T-helper 2 cell treated with Interferon-gamma antibody and Interleukin-4, amounts not matched to agents 5 μg/mL and 100 μg/mL, for 36 hours (primary cell): ENCODE measurements around the gene ADAMTS2.

Experiments
- DNase-seq: peaks from one replicate; pipeline ENCODE4 v3.0.0; 2021; ENCODE audit warnings: low spot score
- H3K27ac Mint-ChIP-seq: one replicate; pipeline ENCODE4 v1.8.0; 2021; ENCODE audit warnings: mild to moderate bottlenecking, mixed read lengths
- H3K27me3 Mint-ChIP-seq: one replicate; pipeline ENCODE4 v1.8.0; 2021; ENCODE audit warnings: low read depth, mixed read lengths
- H3K36me3 Mint-ChIP-seq: one replicate; pipeline ENCODE4 v1.8.0; 2021; ENCODE audit warnings: low read depth, mixed read lengths
- H3K4me1 Mint-ChIP-seq: one replicate; pipeline ENCODE4 v1.8.0; 2021; ENCODE audit warnings: low read depth, mixed read lengths
- H3K4me3 Mint-ChIP-seq: one replicate; pipeline ENCODE4 v1.8.0; 2022; ENCODE audit warnings: mild to moderate bottlenecking, moderate library complexity, mixed read lengths
- H3K9me3 Mint-ChIP-seq: one replicate; pipeline ENCODE4 v1.8.0; 2021; ENCODE audit warnings: mixed read lengths

ADAMTS2 gene

DNA sequence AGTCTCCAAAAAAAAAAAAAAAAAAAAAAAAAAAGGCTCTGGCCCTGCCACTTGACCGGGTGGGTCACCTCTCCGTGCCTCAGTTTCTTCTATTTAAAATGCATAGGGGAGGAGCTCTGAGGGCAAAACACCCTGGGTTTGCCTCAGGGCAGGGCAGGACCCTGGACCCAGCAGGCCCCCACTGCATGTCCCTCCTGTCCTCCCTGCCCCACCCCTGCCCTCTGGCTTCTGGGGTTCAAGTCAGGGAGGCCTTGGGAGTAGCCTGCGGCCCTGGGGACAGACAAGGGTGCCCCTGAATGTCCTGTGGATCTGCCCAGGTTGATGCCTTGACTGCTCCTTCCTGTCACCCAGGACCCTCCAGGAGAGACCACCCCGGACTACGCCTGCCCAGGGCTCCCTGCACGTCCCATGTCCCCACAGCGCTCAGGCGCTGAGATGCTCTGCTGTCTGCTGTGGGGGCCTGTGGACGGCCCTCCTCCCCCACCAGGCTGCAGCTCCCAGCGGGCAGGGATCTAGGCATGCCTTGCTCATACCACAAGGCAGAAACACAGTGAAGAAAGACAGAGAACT lies 35.4 kb downstream of the ADAMTS2 start:
- Mint-ChIP-seq H3K9me3 (peaks cover 7% of the 10 kb centered on the region), H3K4me3 (no peak overlapping the region), H3K36me3 (no peaks in the 10 kb centered on the region), H3K27ac (no peak overlapping the region), H3K27me3 (no peaks in the 10 kb centered on the region), H3K4me1 (no peaks in the 10 kb centered on the region)
- DNase-seq: no peak

DNA sequence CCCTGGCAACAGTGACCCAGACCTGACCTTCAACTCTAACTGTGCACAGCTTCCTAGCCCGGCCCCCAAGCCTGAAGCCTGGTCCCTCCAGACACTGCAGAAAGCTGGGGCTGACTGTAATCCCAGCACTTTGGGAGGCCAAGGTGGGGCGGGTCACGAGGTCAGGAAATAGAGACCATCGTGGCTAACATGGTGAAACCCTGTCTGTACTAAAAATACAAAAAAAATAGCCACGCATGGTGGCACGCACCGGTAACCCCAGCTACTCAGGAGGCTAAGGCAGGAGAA lies 35.9 kb downstream of the ADAMTS2 start:
- Mint-ChIP-seq H3K36me3 (no peaks in the 10 kb centered on the region), H3K4me3 (no peak overlapping the region), H3K27ac (no peak overlapping the region), H3K4me1 (no peaks in the 10 kb centered on the region), H3K9me3 (peaks cover 10% of the 10 kb centered on the region), H3K27me3 (no peaks in the 10 kb centered on the region)
- no peak for DNase-seq

DNA sequence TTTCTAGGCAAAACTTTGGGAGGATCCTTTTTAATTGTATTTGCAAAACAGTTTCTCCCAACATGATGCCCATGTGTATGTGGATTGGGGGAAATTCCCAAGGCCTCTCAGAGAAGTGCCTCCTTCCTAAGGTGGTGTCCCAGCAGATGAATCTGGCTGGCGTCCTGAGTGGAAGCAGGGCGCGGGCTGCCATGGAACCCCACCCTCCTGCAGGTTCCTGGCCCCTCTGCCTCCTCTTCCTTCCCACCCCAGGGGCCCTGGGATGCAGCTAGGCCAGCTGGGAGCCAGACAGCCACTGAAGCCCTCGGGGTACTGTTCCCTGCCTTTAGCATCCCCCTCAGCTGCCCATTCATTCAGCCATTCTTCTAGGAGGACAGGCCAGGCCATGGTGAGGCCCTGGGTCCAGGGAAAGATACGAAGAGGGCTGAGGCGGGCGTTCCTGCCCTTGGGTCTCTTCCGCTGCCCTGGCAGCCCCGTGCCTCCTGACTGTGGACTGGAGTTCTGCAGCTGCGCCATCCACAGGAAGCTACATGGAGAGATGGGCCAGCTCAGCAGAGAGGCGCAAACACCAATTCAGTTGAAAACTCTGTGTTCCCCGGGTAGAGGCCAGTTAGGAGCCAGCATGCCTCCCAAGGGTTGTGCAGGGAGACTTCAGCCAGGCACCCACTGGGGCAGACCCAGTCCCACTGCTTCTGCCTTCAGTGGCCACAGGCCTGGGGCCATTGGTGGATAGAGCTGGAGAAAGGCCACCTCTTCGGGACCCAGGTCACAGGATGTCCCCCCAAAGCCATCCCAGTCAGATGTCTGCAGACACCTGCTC lies 36.5 kb downstream of the ADAMTS2 start:
- Mint-ChIP-seq H3K4me3 (no peak overlapping the region), H3K4me1 (no peaks in the 10 kb centered on the region)

DNA sequence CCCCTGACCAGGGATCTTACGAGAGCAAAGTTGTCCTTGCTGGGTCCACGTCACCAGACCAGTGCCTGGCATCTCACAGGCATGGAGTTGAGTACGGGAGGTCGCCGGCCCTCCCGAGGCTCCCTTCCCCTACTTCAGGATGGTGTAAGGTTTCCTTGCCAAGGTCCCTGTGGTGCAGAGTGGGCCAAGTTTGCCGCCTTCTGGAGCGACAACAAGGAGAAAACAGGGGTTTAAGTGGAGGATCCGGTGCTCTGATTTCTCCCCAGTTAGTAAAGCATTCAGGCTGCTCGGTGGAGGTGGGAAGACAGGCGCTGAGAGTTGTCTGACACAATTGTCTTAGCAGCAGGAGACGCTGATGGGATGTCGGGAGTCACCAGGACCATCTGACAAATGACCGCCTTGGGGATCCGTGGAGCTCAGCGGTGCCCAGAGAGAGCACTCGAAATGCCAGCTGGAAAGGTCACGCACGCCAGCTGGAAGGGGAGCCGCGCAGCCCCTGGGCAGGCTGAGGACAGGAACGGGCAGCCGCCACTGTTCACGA lies 37.3 kb downstream of the ADAMTS2 start:
- DNase-seq: no peak
- Mint-ChIP-seq H3K27me3 (no peaks in the 10 kb centered on the region), H3K27ac (no peak overlapping the region), H3K4me1 (no peaks in the 10 kb centered on the region), H3K36me3 (no peaks in the 10 kb centered on the region), H3K9me3 (peaks cover 15% of the 10 kb centered on the region), H3K4me3 (no peak overlapping the region)

More for the DNA sequence above, 36.5 kb downstream of the ADAMTS2 start:
- DNase-seq: no peak
- Mint-ChIP-seq H3K27me3 (no peaks in the 10 kb centered on the region), H3K36me3 (no peaks in the 10 kb centered on the region), H3K27ac (no peak overlapping the region), H3K9me3 (peaks cover 15% of the 10 kb centered on the region)

DNA sequence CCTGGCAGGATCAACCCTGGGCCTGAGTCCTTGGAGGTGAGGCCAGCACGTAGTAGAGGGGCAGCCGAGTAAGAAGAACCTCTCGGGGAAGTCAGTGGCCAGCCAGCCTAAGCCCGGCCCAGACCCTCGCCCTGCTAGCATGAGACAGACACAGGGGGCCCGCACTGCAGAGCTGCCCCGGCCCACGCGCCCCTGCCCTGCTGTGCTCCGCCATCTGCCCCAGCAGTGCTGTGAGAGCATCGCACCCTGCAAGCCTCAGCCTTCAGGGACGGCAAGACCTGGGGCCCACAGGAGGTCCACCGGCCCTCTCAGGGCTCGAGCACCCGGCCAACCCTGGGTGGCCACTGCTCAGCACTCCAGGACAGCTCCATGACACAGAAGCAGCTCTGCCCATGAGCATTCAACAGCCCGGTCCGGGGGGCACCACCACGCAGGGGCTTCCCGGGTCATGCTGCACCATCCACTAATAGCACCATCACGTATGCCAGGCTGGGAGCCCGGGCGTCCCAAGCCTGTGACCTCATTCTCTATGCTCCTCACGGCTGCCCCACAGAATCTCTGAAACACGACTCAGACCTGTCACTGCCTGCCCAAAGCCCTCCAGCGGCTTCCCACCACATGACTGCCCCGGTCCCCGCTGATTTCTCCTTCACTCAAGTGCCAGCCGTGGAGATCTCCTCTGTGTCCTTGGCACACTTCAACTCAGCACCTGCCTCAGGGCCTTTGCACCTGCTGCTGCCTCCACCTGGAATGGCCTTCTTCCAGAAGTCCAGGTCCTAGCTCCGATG lies 38.1 kb downstream of the ADAMTS2 start:
- H3K4me3 Mint-ChIP-seq: no peak overlapping the region
- no peaks in the 10 kb centered on the region for H3K36me3 Mint-ChIP-seq
- peaks cover 15% of the 10 kb centered on the region for H3K9me3 Mint-ChIP-seq
- DNase-seq: no peak
- H3K27me3 Mint-ChIP-seq: no peaks in the 10 kb centered on the region
- H3K27ac Mint-ChIP-seq: no peak overlapping the region
- H3K4me1 Mint-ChIP-seq: no peaks in the 10 kb centered on the region

DNA sequence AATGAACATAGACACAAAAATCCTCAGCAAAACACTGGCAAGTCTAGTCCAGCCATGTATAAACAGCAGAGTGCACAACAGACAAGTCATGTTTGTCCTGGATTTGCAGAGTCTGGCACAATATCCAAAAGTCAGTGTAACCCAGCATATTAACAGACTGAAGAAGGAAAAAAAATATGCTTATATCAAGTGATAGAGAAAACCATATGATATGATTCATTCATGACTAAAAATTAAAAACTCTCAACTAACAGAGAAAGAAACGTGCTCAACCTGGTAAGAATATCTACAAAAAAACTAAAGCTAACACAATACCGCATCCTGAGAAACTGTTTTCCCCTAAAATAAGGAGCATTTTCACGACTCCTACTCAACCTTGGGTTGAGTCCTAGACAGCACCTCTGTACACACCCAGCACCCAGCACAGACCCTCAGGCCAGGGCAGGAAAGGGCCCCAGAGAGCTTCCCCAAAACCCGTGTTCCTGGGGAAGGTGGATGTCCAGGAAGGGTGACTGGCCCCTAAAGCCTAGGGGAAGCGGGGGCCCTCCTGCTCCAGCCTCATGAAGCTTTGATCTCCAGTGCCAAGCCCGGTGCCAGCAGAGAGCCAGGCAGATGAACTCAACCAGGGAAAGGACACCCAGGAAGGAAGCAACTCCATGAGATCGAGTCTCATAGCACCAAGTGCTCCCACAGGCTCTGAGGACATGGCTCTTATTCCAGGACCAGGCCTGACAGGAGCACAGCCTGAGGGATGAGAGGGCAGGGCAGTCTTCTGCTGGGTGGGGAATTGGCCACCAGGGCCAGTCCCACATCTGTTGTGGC lies 38.9 kb downstream of the ADAMTS2 start:
- Mint-ChIP-seq H3K27ac (no peak overlapping the region), H3K4me3 (no peak overlapping the region), H3K4me1 (no peaks in the 10 kb centered on the region), H3K36me3 (no peaks in the 10 kb centered on the region), H3K27me3 (no peaks in the 10 kb centered on the region), H3K9me3 (peaks cover 15% of the 10 kb centered on the region)
- DNase-seq: no peak

DNA sequence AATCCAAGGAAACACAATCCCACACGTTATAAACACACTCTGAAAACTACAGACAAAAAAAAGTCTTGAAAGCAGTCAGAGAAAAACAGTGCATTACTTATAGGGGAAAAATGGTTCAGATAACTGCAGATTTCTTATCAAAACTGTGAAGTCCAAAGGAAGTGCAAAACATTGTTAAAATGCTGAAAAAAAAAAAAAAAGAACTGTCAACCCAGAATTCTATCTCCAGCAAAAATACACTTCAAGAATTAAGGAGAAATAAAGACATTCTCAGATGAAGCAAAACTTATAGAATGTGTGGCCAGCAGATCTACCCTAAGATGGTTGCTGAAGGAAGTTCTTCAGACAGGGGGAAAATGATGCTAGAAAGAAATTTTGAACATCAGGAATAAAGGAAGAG lies 40.4 kb downstream of the ADAMTS2 start:
- no peak overlapping the region for H3K27ac Mint-ChIP-seq
- no peaks in the 10 kb centered on the region for H3K27me3 Mint-ChIP-seq
- H3K9me3 Mint-ChIP-seq: peaks cover 15% of the 10 kb centered on the region
- H3K4me3 Mint-ChIP-seq: no peak overlapping the region
- H3K4me1 Mint-ChIP-seq: no peaks in the 10 kb centered on the region
- no peaks in the 10 kb centered on the region for H3K36me3 Mint-ChIP-seq
- DNase-seq: no peak

DNA sequence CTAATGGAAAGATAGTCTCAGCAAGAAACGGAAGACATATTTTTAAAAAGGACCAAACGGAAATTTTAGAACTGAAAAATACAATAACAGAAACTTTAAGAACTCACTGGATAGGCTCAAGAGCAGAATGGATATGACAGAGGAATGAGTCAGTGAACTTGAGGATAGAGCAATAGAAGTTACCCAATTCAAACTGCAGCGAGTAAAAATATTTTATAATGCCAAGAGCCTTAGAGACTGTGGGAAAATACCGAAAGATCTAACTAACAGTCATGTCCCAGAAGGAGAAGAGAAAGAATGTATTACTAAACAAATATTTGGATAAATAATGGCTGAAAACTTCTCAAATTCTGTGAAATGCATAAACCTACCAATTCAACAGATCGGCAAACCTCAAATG lies 40.8 kb downstream of the ADAMTS2 start:
- Mint-ChIP-seq H3K36me3 (no peaks in the 10 kb centered on the region), H3K4me1 (no peaks in the 10 kb centered on the region), H3K9me3 (peaks cover 15% of the 10 kb centered on the region), H3K27me3 (no peaks in the 10 kb centered on the region), H3K4me3 (no peak overlapping the region), H3K27ac (no peak overlapping the region)
- no peak for DNase-seq

DNA sequence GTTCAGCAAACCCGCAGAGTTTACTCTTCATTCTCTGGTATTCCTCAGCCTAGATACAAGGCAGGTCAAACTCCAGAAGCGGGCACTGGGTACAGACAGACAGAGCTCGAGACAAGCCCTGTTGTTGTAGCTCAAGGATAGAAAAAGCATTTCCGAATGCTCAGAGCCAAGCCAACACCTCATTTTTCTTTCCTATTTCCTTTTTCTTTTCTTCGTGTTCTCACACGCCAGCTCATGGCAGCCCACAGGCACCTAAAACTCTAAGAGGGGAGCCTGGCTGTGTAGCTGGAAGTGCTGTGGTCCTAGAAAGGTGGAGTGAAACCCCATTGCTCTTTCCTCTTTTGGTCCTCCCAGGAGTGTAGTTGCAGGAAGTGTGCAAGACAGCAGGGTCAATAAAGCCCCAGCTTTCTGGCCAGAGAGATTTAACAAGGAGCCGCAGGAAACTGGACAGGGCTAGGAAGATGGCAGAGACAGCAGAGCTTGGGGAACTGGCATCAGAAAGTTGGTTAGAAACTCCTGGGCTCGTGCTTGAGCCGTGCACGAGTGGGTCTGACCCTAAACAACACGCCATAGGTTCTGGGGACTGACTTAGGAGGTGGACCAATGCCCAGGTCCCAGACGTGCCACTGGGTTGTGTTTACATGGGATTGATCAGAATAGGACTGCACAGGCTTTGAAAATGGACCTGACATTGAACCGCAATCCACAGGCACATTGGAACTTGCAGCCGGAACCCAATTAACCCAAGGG lies 41.6 kb downstream of the ADAMTS2 start:
- no peak overlapping the region for H3K27ac Mint-ChIP-seq
- DNase-seq: no peak
- H3K27me3 Mint-ChIP-seq: no peaks in the 10 kb centered on the region
- H3K4me3 Mint-ChIP-seq: no peak overlapping the region
- no peaks in the 10 kb centered on the region for H3K36me3 Mint-ChIP-seq
- no peaks in the 10 kb centered on the region for H3K4me1 Mint-ChIP-seq
- H3K9me3 Mint-ChIP-seq: peaks cover 15% of the 10 kb centered on the region

DNA sequence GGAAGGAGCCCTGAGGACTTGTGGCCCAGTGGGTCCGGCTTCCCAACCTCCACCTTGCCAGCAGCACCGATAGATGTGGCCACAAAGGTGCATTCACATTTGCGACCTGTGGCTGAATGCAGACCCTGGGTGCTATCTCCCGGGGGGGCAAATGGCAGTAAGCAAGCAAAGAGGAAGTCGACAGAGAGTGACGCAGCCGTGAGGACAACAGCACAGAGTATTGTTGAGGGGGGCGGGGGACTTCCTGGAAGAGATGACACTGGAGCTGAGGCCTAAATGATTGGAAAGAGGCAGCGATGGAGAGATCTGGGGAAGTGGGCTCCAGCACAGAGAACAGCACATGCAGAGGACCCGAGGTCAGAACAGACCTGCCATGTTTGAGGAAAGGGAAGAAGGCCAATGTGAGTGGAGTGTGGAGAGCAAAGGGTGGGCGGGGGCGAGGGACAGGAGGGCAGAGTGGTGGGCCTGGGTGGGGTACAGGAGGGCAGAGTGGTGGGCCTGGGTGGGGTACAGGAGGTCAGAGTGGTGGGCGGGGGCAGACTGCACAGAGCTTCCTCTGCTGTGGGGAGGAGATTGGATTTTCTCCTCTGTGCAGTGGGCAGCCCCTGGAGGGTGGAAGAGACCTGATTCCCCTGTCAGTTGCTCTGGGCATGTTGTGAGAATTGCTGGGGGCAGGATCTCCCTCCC lies 42.6 kb downstream of the ADAMTS2 start:
- H3K27me3 Mint-ChIP-seq: no peaks in the 10 kb centered on the region
- H3K36me3 Mint-ChIP-seq: no peaks in the 10 kb centered on the region
- peaks cover 15% of the 10 kb centered on the region for H3K9me3 Mint-ChIP-seq
- H3K4me1 Mint-ChIP-seq: no peaks in the 10 kb centered on the region
- DNase-seq: no peak
- H3K4me3 Mint-ChIP-seq: no peak overlapping the region
- no peak overlapping the region for H3K27ac Mint-ChIP-seq

DNA sequence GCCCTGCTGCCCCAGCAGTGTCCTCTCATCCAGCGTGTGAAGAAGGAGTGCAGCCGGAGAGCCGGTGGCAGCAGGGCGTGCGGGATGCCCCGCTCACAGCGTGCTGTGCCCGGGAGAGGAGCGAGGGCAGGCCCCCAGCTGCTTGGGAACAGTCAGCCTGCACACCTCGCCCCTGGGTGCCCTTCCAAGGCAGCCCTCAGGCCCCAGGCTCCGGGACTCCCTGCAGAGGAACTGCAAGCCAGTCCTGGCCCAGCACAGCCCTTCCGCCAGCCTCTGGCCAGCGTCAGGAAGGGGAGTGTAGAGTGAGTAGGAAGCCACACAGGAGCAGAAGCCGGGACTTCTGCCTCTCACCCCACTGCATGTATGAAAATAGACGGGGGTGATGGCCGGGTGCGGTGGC lies 43.5 kb downstream of the ADAMTS2 start:
- no peaks in the 10 kb centered on the region for H3K27me3 Mint-ChIP-seq
- no peaks in the 10 kb centered on the region for H3K4me1 Mint-ChIP-seq
- H3K36me3 Mint-ChIP-seq: no peaks in the 10 kb centered on the region
- H3K4me3 Mint-ChIP-seq: no peak overlapping the region
- no peak overlapping the region for H3K27ac Mint-ChIP-seq
- DNase-seq: no peak
- peaks cover 15% of the 10 kb centered on the region for H3K9me3 Mint-ChIP-seq

DNA sequence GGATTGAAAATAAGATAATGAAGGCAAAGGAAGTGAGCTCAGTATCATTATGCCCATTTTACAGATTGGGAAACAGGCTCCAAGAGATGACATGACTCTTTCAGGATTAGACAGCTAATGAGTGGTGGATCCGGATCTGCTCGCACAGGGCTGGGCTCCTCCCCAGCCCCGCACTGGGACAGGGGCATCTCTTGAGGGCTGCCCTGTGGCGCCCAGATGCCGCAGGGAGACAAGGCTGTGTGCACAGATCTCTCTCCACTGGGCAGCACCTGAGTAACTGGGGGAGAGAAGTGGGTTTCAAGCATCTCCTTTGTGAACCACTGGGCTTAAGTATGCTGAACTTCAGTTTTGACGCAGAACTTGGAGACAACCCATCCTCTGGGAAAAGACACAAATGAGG lies 43.9 kb downstream of the ADAMTS2 start:
- no peaks in the 10 kb centered on the region for H3K27me3 Mint-ChIP-seq
- H3K4me3 Mint-ChIP-seq: no peak overlapping the region
- H3K27ac Mint-ChIP-seq: no peak overlapping the region

More for the DNA sequence above, 43.9 kb downstream of the ADAMTS2 start:
- no peak for DNase-seq
- H3K9me3 Mint-ChIP-seq: peaks cover 15% of the 10 kb centered on the region
- H3K36me3 Mint-ChIP-seq: no peaks in the 10 kb centered on the region
- no peaks in the 10 kb centered on the region for H3K4me1 Mint-ChIP-seq
